Measurements from ENCODE around the gene MAP3K13.

MAP3K13 gene

GRCh38 chr3:185330644-185331043, 32.3 kb upstream of the MAP3K13 start:
- no peak overlapping the region for H3K4me3 ChIP-seq
- no peak for TF ChIP-seq CTCF (IDR thresholded peaks at IDR 0.05)
- no peak overlapping the region for H3K27ac ChIP-seq
- no peak for DNase-seq (ENCODE audit: low spot score)

GRCh38 chr3:185332026-185332735, 30.8 kb upstream of the MAP3K13 start:
- H3K27ac ChIP-seq: no peak overlapping the region
- DNase-seq (ENCODE audit: low spot score): no peak
- TF ChIP-seq CTCF (IDR thresholded peaks at IDR 0.05): no peak
- no peak overlapping the region for H3K4me3 ChIP-seq

- no peak for DNase-seq (ENCODE audit: low spot score)
- no peak overlapping the region for H3K4me3 ChIP-seq
- H3K27ac ChIP-seq: no peak overlapping the region
- TF ChIP-seq CTCF (IDR thresholded peaks at IDR 0.05): no peak
Observed at GRCh38 chr3:185335799-185336198, 27.1 kb upstream of the MAP3K13 start.

- TF ChIP-seq CTCF (IDR thresholded peaks at IDR 0.05): no peak
- Histone ChIP-seq H3K27ac (no peak overlapping the region), H3K4me3 (no peak overlapping the region)
- DNase-seq (ENCODE audit: low spot score): no peak
Observed at GRCh38 chr3:185337231-185337816, 25.6 kb upstream of the MAP3K13 start.

GRCh38 chr3:185339945-185340344, 23.0 kb upstream of the MAP3K13 start:
- TF ChIP-seq CTCF (IDR thresholded peaks at IDR 0.05): no peak

GRCh38 chr3:185340751-185341150, 22.2 kb upstream of the MAP3K13 start:
- TF ChIP-seq CTCF (IDR thresholded peaks at IDR 0.05): no peak
- Histone ChIP-seq H3K4me3 (no peak overlapping the region), H3K27ac (no peak overlapping the region)
- no peak for DNase-seq (ENCODE audit: low spot score)

More at GRCh38 chr3:185339945-185340344, 23.0 kb upstream of the MAP3K13 start:
- no peak overlapping the region for H3K27ac ChIP-seq
- DNase-seq (ENCODE audit: low spot score): no peak
- H3K4me3 ChIP-seq: no peak overlapping the region
